GM10248 (cell line): Measurements from ENCODE around the gene EHD4.

Experiments used
- CTCF ChIA-PET: fragments of 300-600 bp; sonication (Branson Sonifier 250); formaldehyde crosslinking; extraction: SDS; loops from one replicate; lab custom pipeline; 2021; ENCODE audit warnings: antibody characterized with exemption; lab: Yijun Ruan, JAX
- POLR2A ChIA-PET: fragments of 350-650 bp; sonication (Branson Sonifier 250); formaldehyde crosslinking; extraction: SDS; loops from one replicate; lab custom pipeline; 2020; ENCODE audit warnings: antibody characterized with exemption; lab: Yijun Ruan, JAX
- DNase-seq: peaks from one replicate; pipeline ENCODE4 v3.0.0; 2012; ENCODE audit errors: extremely low spot score
- CTCF ChIP-seq: IDR thresholded peaks from 2 replicates; pipeline ENCODE4 v1.5.1; 2012; ENCODE audit warnings: mild to moderate bottlenecking, low read depth; ENCODE audit errors: extremely low read depth, missing control alignments, control extremely low read depth

EHD4 gene

GRCh38 chr15:42007386-42007785 lies 35.0 kb upstream of the EHD4 start:
- ChIA-PET POLR2A (interaction anchor here (0.5 kb wide), 1 partner anchor 68 kb away, joined by 4 read pairs; no protein-coding TSS in a partner anchor), CTCF (interaction anchor here (1.2 to 4.7 kb wide), 3 partner anchors 18 to 76 kb away, joined by 3 to 33 read pairs (median 3); no protein-coding TSS in a partner anchor)
- no peak for DNase-seq
- no peak for TF ChIP-seq CTCF

- no peak for TF ChIP-seq CTCF
- CTCF ChIA-PET: interaction anchor here (0.8 to 6.6 kb wide), 4 partner anchors 10 to 76 kb away, joined by 3 to 46 read pairs (median 3); no protein-coding TSS in a partner anchor
- POLR2A ChIA-PET: interaction anchor here (0.8 kb wide), 1 partner anchor 13 kb away, joined by 9 read pairs; no protein-coding TSS in a partner anchor
- no peak for DNase-seq
Measured at GRCh38 chr15:42002333-42002732, 30.0 kb upstream of the EHD4 start.

GRCh38 chr15:42001236-42001635 lies 28.9 kb upstream of the EHD4 start:
- CTCF ChIA-PET: interaction anchor here (3.1 to 6.6 kb wide), 2 partner anchors 11 to 55 kb away, joined by 10 to 46 read pairs; no protein-coding TSS in a partner anchor
- no peak for TF ChIP-seq CTCF
- no peak for DNase-seq
- POLR2A ChIA-PET: interaction anchor here (0.8 kb wide), 1 partner anchor 14 kb away, joined by 9 read pairs; no protein-coding TSS in a partner anchor

- CTCF ChIA-PET: interaction anchor here (3.1 to 6.6 kb wide), 2 partner anchors 9 to 57 kb away, joined by 10 to 46 read pairs; no protein-coding TSS in a partner anchor
- no peak for TF ChIP-seq CTCF
- POLR2A ChIA-PET: no interaction called here
- no peak for DNase-seq
Measured at GRCh38 chr15:41999290-42000285, 27.2 kb upstream of the EHD4 start.

GRCh38 chr15:41997845-41998244 lies 25.5 kb upstream of the EHD4 start:
- TF ChIP-seq CTCF: no peak
- POLR2A ChIA-PET: no interaction called here
- CTCF ChIA-PET: interaction anchor here (0.9 to 6.9 kb wide), 8 partner anchors 8 to 140 kb away, joined by 3 to 45 read pairs (median 4); no protein-coding TSS in a partner anchor

GRCh38 chr15:41996921-41997592 lies 24.7 kb upstream of the EHD4 start:
- no peak for DNase-seq
- POLR2A ChIA-PET: no interaction called here
- TF ChIP-seq CTCF: no peak
- CTCF ChIA-PET: interaction anchor here (0.9 to 6.9 kb wide), 9 partner anchors 8 to 141 kb away, joined by 3 to 45 read pairs (median 3); partner anchors contain the start of gene EHD4

More at GRCh38 chr15:41997845-41998244, 25.5 kb upstream of the EHD4 start:
- DNase-seq: no peak
